MCF 10A (cell line): ENCODE data around the gene FBXO2. TPM values are rescaled to one million over a fixed set of nuclear protein-coding genes. Genes with fewer than 3 reads are reported as not detected.

Source experiments
- BruUV-seq: library from RNA; stranded (reverse); fragments of 400-500 nt; replicated peaks from 2 replicates; lab custom pipeline; 2021; lab: Mats Ljungman, UMichigan
- CTCF ChIA-PET: fragments of 300-600 bp; sonication (Branson Sonifier 250); formaldehyde crosslinking; extraction: SDS; loops from one replicate; lab custom pipeline; 2021; ENCODE audit warnings: antibody characterized with exemption, inconsistent platforms; lab: Yijun Ruan, JAX
- POLR2A ChIA-PET: fragments of 300-600, 350-650 bp; sonication (Branson Sonifier 250); formaldehyde crosslinking; extraction: SDS; loops from one replicate; lab custom pipeline; 2020; ENCODE audit warnings: antibody characterized with exemption, inconsistent platforms; lab: Yijun Ruan, JAX
- DNase-seq: peaks from one replicate; pipeline ENCODE4 v3.0.0-alpha.2; 2018; ENCODE audit not compliant: unreplicated experiment
- H3K27ac Mint-ChIP-seq: one replicate; pipeline ENCODE4 v1.8.0; 2022; ENCODE audit warnings: mild to moderate bottlenecking, low read depth, mixed read lengths; ENCODE audit not compliant: unreplicated experiment
- H3K27me3 Mint-ChIP-seq: one replicate; pipeline ENCODE4 v1.8.0; 2022; ENCODE audit warnings: mixed read lengths; ENCODE audit not compliant: insufficient read depth, unreplicated experiment
- H3K36me3 Mint-ChIP-seq: one replicate; pipeline ENCODE4 v1.8.0; 2022; ENCODE audit warnings: mild to moderate bottlenecking, moderate library complexity, mixed read lengths; ENCODE audit not compliant: insufficient read depth, unreplicated experiment
- H3K4me1 Mint-ChIP-seq: one replicate; pipeline ENCODE4 v1.8.0; 2022; ENCODE audit warnings: mixed read lengths; ENCODE audit not compliant: insufficient read depth, unreplicated experiment
- H3K4me3 Mint-ChIP-seq: one replicate; pipeline ENCODE4 v1.8.0; 2022; ENCODE audit warnings: mild to moderate bottlenecking, moderate library complexity, mixed read lengths; ENCODE audit not compliant: unreplicated experiment
- H3K9me3 Mint-ChIP-seq: one replicate; pipeline ENCODE4 v1.8.0; 2022; ENCODE audit warnings: mixed read lengths; ENCODE audit not compliant: unreplicated experiment
- intact Hi-C: fragments of 100-400 bp; cut with micrococcal nuclease; formaldehyde crosslinking; loops from 2 replicates; pipeline ENCODE4 v1.14.1; 2022
- total RNA-seq: library from RNA; stranded (reverse); gene quantifications from 2 replicates; pipeline ENCODE4 v1.2.3, GENCODE V29; 2022
- TF ChIP-seq, protein P1 (sequence below): fragments of 200-600 bp; IDR thresholded peaks from one replicate; pipeline ENCODE4 v1.8.0; 2022; ENCODE audit warnings: antibody characterized with exemption, mild to moderate bottlenecking; ENCODE audit not compliant: unreplicated experiment

The FBXO2 gene
- total RNA-seq, 1 experiment from 2014 or later = 5.3 TPM

DNA sequence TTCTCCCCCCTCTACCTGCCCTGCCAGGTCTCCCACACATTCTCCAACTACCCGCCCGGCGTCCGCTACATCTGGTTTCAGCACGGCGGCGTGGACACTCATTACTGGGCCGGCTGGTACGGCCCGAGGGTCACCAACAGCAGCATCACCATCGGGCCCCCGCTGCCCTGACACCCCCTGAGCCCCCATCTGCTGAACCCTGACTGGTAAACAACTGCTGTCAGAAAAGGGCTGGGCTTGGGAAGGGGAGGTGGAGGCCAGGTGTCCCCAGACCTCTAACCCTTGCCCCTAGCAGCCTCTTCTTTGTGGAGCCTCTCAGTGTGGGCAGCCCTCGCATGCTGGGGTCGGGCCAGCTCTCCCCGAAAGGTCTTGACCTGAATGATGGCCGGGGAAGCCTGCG is 6.9 kb upstream of the FBXO2 start:
- ChIA-PET POLR2A (no interaction called here), CTCF (interaction anchor here (0.6 to 2.0 kb wide), 4 partner anchors 57 to 624 kb away, joined by 3 to 6 read pairs (median 4); no protein-coding TSS in a partner anchor)
- H3K36me3 Mint-ChIP-seq = peaks cover 31% of the 10 kb centered on the region
- no TSS peak for BruUV-seq
- H3K27ac Mint-ChIP-seq = no peak overlapping the region
- intact Hi-C loops = no loop called here
- no peaks in the 10 kb centered on the region for H3K27me3 Mint-ChIP-seq
- no peak overlapping the region for H3K4me3 Mint-ChIP-seq
- no peaks in the 10 kb centered on the region for H3K4me1 Mint-ChIP-seq
- TF ChIP-seq, protein P1, sequence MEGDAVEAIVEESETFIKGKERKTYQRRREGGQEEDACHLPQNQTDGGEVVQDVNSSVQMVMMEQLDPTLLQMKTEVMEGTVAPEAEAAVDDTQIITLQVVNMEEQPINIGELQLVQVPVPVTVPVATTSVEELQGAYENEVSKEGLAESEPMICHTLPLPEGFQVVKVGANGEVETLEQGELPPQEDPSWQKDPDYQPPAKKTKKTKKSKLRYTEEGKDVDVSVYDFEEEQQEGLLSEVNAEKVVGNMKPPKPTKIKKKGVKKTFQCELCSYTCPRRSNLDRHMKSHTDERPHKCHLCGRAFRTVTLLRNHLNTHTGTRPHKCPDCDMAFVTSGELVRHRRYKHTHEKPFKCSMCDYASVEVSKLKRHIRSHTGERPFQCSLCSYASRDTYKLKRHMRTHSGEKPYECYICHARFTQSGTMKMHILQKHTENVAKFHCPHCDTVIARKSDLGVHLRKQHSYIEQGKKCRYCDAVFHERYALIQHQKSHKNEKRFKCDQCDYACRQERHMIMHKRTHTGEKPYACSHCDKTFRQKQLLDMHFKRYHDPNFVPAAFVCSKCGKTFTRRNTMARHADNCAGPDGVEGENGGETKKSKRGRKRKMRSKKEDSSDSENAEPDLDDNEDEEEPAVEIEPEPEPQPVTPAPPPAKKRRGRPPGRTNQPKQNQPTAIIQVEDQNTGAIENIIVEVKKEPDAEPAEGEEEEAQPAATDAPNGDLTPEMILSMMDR = no peak
- no peak for DNase-seq
- no peaks in the 10 kb centered on the region for H3K9me3 Mint-ChIP-seq

DNA sequence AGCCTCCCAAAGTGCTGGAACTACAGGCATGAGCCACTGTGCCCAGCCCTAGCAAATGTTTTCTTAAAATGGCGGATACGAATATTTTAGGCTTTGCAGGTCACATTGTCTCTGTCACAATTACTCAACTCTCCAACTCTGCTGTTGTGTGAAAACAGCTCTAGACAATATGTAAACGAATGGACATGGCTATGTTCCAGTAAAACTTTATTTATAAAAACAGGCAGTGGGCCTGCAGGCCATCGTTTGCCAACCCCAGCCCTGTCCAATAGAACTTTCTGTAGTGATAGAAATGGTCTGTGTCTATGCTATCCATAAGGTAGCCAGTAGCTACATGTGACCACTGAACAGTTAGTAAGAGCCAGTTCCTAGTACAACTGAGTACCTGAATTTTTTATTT is 5.5 kb upstream of the FBXO2 start:
- H3K36me3 Mint-ChIP-seq = peaks cover 36% of the 10 kb centered on the region
- ChIA-PET CTCF (interaction anchor here (2.0 kb wide), 1 partner anchor 60 kb away, joined by 6 read pairs; no protein-coding TSS in a partner anchor), POLR2A (interaction anchor here (1.3 kb wide), 1 partner anchor 63 kb away, joined by 4 read pairs; no protein-coding TSS in a partner anchor)
- no peaks in the 10 kb centered on the region for H3K4me1 Mint-ChIP-seq
- H3K27me3 Mint-ChIP-seq = no peaks in the 10 kb centered on the region
- TF ChIP-seq, protein P1 = no peak
- H3K4me3 Mint-ChIP-seq = no peak overlapping the region
- BruUV-seq = no TSS peak
- no peak overlapping the region for H3K27ac Mint-ChIP-seq
- H3K9me3 Mint-ChIP-seq = no peaks in the 10 kb centered on the region
- intact Hi-C loops = no loop called here
- no peak for DNase-seq

DNA sequence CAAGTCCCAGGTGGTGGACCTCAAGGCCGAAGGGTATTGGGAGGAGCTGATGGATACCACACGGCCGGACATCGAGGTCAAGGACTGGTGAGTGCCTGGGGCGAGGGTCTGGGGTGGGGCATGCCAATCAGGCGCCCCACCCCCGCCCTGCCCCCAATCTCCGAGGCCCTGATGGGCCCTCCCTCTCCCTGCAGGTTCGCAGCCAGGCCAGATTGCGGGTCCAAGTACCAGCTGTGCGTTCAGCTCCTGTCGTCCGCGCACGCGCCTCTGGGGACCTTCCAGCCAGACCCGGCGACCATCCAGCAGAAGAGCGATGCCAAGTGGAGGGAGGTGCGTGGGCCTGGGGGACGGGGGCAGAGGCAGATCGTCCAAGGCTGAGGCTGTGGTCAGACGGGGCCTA is 4.3 kb upstream of the FBXO2 start:
- TF ChIP-seq, protein P1 = no peak
- intact Hi-C loops = no loop called here
- POLR2A ChIA-PET = no interaction called here
- no peaks in the 10 kb centered on the region for H3K27me3 Mint-ChIP-seq
- H3K36me3 Mint-ChIP-seq = peaks cover 36% of the 10 kb centered on the region
- CTCF ChIA-PET = no interaction called here
- no peaks in the 10 kb centered on the region for H3K9me3 Mint-ChIP-seq
- H3K4me1 Mint-ChIP-seq = no peaks in the 10 kb centered on the region
- H3K27ac Mint-ChIP-seq = no peak overlapping the region
- no TSS peak for BruUV-seq
- DNase-seq = no peak
- no peak overlapping the region for H3K4me3 Mint-ChIP-seq

DNA sequence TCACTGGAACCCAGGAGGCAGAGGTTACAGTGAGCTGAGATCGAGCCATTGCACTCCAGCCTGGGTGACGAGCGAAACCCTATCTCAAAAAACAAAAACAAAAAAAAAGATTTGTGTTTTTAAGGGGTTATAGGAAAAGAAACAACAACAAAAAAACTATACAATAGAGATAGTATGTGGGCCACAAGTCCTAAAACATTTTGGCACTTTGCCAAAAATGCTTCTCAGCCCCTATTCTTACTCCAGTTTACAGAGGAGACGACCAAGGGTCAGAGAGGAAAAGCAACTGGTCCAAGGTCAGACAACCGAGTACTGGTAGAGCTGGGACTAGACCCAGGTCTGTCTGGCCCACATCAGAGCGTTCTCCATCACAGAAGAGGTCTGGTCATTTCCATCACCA is 3.4 kb upstream of the FBXO2 start:
- TF ChIP-seq, protein P1 = no peak
- H3K9me3 Mint-ChIP-seq = no peaks in the 10 kb centered on the region
- no peaks in the 10 kb centered on the region for H3K27me3 Mint-ChIP-seq
- no peak for DNase-seq
- no peaks in the 10 kb centered on the region for H3K4me1 Mint-ChIP-seq
- POLR2A ChIA-PET = no interaction called here
- H3K27ac Mint-ChIP-seq = no peak overlapping the region
- H3K4me3 Mint-ChIP-seq = no peak overlapping the region
- H3K36me3 Mint-ChIP-seq = peaks cover 36% of the 10 kb centered on the region
- intact Hi-C loops = no loop called here
- CTCF ChIA-PET = interaction anchor here (0.7 to 1.1 kb wide), 2 partner anchors 10 to 406 kb away, joined by 3 to 4 read pairs; no protein-coding TSS in a partner anchor
- BruUV-seq = no TSS peak
